Measurements from ENCODE around the gene DCAF16.

The DCAF16 gene

DNA sequence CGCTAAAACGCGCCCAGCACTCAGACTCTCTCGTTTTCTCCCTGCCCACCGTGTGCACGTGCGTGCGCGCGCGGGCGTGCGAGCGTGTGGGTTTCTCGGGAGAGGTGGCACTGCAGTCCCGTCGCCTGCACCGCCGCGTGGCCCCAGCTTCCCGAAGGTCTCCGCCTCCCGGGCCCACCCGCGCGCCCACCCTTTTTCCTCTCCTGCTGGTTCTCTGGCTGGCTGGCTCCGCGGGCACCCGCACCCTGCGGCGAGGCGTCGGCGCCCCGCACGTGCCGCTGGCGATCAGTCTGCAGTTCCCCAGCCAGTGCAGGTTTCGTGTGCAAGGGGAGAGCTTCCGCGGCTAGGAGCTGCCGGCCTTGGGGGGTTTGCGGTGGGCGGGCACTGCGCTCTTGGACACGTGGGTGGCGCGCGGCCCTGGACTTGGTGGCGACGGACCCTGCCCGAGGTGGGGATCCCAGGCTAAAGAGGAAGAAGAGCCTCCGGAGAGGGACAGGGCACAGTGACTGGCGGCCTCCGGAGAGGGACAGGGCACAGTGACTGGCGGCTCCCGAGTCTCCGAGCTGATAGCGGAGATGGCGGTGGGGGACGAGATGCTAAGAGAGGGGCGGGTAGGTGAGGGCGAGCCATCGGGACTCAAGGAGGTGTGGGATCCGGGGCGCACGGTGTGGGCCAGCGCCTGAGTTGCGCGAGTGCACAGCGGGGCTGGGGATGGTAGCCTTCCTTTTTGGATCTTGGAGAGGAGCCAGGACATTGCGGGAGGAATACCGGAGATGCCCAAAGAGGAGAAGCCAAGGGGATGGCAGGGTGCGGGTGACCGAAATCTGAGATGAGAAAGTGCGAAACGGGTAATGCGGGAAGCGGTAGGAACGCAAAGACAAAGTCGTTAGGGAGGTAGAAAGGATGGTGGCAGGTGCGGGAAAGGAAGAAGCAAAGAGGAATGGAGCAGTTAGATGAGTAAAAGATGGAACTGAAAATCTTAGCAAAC lies 29.0 kb downstream of the DCAF16 start, which contains the start of gene FAM184B:
Gene FAM184B, minus strand, starts transcription at position 322 of the 988 bp plus-strand sequence. CDS start 322 bp downstream, outside the sequence.
- DNase-seq (ENCODE audit: low read depth) = no peak

DNA sequence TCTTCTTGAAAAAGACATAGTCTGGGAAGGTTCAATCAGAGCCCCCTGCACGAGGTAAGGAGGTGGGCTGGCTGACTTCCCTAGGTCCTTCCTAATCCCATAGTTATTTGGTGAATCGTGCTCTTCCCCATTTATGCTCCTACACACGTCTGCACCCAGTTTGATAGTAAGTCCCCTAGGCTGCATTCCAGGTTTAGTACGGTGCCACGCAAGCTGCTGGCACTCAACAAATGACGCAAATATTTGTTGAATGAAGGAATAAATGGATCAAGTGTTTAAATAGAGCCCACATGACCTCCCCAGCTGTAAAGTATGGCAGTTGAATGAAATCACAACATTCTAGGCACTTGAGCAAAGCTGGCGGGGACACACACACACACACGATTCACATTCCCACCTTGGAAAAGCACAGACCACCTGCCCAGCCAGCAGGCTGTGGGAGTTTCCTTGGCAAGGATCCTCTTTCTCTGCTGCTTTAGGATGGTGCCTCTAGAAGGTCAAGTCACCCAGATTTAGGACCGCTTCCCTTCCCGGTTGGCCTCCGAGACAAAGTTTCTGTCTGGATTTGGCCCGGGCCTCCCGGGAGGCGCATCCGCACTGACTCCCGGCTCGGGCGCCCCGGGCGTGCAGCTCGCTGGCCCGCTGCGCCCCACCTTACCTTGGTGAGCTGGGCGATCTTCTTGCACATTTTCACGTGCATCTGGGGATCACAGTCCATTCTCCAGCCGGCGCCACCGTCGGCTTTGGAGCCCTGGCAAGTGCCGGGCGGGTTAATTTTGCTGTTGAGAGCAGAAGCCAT lies 29.9 kb downstream of the DCAF16 start:
- no peak for DNase-seq (ENCODE audit: low read depth)

DNA sequence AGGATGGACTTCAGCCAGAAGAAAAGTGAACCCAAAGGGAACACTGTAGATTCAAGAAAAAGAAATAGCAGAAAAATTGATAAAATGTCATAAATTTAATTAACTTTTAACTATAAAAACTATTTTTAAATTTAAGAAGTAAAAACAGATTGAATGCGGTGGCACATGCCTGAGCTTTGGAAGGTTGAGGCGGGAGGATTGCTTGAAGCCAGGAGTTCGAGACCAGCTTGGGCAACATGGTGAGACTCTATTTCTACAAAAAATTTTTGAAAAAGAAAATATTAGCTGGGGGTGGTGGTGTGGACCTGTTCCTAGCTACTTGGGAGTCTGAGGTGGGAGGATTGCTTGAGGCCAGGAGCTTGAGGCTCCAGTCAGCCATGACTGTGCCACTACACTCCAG lies 32.1 kb downstream of the DCAF16 start:
- DNase-seq (ENCODE audit: low read depth) = no peak

DNA sequence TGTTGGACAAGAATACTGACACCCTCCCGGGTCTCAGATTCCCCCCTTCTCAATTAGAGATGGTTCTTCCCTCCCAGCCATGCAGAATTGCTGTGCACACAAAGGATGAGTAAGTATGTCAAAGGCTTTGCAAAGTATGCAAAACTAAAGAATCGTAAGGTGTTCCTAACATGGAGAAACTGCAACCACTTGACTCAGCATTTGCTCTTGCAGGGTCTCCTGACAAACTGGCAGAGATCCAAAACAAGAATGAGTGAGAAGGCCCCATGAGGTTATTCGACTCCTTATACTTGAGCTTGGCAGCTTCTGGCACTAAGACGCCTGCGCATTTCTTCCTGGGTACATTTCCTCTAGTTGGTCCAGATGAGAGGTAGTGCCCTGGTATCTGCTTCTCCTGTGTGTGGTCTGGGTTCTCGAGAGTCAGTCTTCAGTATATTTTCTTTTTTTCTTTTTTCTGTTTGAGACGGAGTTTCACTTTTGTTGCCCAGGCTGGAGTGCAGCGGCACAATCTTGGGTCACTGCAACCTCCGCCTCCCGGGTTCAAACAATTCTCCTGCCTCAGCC lies 37.3 kb downstream of the DCAF16 start:
- DNase-seq (ENCODE audit: low read depth) = no peak

DNA sequence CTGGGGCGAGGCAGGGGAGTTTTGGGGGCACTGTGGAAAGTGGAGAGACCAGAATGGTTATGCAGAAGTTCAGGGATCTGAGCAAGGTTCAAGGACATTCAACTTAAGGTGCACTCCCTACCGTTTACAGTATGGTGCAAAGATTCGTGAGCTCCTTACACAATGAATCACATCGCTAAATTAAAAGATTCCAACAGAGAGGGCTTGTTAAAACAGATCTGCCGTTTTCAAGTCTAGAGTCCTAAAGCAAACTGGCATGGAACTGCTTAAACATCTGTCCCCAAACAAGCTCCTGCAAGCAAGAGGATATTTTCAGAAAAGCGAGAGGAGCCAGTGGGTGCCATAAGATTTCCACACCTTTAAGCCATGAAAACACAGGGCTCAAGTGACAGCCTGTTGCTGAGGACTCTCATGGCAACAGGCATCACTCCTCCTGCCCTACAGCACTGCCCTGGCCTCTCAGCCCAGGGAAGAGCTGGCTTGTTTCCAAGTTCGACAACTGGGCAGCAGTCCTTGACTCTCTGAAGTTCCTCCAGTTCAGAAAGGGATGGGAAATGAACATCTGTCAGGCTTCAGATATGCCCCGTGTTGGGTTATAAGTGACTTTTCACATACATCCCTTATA lies 39.2 kb downstream of the DCAF16 start:
- no peak for DNase-seq (ENCODE audit: low read depth)

DNA sequence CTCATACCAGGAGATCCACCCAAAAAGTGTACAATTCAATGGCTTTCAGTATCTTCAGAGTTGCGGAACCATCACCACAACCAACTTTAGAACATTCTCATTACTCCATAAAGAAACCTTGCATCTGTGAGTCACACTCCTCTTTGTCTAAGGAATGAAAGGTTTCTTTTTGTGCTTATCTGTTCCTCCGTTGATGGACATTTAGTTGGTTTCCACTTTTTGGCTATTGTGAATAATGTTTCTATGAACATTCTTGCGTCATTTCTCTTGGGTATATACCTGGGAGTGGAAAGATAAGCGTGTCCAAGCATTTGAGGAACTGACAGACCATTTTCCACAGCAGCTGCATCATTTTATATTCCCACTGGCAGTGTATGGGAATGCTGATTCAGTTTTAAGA lies 39.7 kb downstream of the DCAF16 start:
- DNase-seq (ENCODE audit: low read depth) = no peak

DNA sequence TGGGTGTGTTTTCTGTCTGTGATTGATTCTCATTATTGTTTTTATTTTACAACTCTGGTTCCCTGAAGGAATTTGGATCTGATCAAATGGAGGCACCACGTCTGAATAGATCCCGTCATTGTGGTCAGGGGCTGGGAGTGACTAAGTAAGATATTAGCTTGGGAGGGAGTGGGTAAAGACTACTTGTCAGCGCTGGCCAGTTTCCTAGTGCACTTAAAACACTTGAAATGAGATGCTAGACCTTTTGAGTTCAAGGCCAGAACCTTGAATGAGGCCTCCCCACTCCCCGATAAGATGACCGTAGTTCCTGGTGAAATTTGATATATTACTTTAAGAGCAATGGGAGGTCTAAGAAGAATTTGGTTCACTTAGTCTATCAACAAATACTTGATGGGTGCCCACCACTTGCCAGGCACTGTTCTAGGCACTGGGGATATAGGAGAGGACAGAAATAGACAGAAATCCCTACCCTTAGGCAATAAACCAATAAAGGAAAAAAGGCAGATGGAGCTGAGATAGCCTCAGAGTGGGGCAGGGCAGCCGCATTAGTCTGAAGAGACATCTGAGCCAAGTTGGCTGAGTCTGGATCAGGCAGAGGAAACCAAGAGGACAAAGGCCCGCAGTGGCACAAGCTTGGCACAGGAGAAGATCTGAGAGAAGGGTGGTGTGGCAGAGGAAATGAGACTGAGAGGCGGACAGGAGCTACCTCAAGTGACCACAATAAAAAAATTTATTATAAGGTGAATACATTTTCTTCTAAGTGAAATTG lies 41.0 kb downstream of the DCAF16 start:
- no peak for DNase-seq (ENCODE audit: low read depth)

DNA sequence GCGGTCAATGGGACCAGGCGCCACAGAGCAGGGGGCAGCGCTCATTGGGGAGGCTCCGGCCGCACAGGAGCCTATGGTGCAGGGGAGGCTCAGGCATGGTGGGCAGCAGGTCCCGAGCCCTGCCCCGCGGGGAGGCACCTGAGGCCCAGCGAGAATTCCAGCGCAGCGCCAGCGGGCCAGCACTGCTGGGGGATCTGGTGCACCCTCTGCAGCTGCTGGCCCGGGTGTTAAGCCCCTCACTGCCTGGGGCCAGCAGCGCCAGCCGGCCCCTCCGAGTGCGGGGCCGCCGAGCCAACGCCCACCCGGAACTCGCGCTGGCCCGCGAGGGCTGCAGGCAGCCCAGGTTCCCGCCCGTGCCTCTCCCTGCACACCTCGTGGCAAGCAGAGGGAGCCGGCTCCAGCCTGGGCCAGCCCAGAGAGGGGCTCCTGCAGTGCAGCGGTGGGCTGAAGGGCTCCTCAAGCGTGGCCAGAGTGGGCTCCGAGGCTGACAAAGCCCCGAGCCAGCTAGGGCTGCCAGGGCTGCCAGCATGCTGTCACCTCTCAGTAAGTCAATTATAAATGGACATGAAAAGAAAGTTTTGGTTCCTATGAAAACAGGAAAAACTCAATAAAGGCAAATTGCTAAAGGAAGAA lies 43.6 kb downstream of the DCAF16 start:
- no peak for DNase-seq (ENCODE audit: low read depth)

DNA sequence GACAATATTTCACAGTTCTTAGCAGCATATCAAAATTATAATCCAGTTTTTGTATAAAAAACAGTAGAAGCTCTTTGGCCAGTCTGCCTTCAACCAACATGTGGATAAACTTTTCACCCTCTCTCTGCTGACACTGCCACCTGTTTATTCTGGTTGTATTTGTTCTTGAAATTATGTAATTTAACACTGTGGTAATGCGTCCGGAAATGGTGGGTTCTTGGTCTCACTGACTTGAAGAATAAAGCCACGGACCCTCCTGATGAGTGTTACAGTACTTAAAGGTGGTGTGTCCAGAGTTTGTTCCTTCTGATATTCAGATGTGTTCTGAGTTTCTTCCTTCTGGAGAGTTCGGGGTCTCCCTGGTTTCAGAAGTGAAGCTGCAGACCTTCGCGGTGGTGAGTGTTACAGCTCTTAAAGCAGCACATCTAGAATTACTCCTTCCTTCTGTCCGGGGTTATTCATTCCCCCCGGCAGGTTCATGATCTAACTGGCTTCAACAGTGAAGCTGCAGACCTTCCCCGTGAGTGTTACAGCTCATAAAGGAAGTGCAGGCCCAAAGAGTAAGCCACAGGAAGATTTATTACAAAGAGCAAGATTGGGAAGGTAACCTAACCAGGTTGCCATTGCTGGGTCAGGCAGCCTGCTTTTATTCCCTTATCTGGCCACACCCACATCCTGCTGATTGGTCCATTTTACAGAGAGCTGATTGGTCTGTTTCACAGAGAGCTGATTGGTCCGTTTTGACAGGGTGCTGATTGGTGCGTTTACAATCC lies 44.9 kb downstream of the DCAF16 start:
- DNase-seq (ENCODE audit: low read depth) = no peak

DNA sequence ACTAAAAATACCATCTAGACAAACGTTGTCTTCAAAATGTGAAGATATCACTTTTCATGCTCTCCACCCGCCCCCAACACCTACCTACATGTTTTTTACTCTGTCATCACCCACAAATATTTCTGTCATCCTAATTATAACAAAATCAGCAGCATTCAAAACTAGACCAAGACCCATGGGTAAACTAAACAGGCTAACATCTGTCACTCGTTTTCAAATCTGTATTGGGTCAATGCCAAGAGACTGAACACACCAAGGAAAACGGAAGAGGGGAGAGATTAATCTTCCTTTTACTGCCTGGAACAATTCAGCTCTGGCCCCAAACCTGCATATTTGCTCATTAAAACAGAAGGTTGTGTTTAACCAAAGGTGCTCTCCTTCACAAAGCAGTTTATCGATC lies 46.6 kb downstream of the DCAF16 start:
- no peak for DNase-seq (ENCODE audit: low read depth)

DNA sequence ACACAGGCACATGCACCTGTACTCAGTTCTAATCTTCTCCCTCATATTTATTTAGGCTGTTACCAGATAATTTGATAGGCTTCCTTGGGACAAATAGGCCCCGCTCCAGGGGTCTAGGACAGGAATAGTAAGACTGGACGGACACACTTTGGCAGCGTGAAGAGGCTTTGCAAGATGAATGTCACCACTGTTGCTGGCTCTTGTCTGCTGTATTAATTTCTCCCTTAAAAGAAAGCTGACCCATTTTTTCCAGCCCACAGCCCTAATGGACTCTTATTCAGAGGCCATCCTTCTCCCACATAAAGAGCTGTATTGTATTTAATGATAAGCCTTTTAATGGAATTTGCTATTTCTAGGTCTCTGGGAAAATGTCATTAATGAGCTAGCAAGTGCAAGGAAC lies 47.1 kb downstream of the DCAF16 start:
- DNase-seq (ENCODE audit: low read depth) = no peak

DNA sequence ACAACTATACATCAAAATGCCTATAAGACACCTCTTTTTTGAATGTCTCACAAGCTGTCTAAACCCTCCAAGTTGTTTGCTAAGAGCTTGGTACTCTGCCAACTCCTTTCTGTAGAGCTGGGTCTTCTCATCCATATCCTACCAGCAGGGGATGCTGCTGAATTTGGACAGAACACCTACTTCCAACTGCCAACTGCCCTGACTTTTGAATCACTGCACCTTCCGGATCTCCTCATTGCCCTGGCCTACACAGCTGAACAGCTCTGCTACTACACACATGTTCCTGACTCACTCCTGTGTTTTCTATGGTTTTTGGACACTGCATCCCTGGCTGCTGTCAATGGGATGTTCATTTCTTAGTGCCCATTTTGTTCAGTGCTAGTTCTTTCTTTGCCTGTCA lies 47.8 kb downstream of the DCAF16 start:
- no peak for DNase-seq (ENCODE audit: low read depth)

DNA sequence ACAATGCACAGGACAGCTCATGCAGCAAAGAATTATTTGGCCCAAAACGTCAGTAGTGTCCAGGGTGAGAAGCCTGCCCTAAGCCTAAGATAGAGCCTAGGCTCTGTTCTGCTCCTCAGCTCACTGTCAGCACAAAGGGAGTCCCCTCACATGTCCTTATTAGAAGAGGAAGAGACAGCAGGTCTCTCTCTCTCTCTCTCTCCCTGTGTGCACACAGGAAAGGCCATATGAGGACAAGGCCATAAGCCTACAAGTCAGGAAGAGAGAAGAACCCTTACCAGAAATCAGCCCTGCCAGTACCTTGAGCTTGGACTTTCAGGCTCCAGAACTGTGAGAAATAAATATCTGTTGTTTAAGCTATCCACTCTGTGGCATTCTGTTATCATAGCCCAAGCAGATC lies 49.5 kb downstream of the DCAF16 start:
- no peak for DNase-seq (ENCODE audit: low read depth)

DNA sequence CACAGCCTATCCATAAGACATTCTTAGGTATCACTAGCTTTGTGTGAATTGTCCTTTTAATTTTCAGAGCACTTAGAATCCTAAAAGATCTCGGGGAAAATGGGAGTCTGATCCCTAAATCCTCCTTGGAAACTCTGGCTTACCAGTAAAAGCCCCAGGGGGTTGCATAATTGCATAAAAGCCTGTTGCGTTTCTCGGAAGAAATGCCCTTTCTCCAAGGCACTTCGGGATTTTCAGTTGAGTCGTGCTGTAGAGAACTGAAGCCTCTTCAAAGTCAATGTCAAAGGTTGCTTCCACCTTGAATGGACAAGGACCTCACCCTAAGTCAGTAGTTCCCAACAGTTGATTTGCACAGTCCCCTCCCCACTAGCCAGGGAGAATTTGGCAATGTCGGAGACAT lies 49.9 kb downstream of the DCAF16 start:
- no peak for DNase-seq (ENCODE audit: low read depth)

DNA sequence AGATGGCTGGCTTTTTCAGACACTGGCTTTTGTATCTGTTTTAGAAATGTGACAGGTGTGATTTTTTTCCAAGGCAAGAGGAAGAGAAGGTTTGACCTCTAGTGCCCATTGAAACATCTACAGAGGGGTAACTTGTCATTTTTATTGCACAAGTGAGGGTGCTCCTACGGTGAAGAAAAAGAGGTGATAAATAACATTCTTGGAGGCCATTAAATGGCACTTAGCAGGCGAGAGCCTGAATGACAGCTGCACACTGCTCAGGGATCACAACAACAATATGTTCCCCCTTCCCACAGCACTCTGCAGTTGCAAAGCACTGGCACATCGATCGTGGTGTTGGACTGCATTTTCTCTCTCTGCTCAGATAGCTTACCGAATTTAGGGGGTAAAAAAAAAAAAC lies 52.1 kb downstream of the DCAF16 start:
- DNase-seq (ENCODE audit: low read depth) = no peak

DNA sequence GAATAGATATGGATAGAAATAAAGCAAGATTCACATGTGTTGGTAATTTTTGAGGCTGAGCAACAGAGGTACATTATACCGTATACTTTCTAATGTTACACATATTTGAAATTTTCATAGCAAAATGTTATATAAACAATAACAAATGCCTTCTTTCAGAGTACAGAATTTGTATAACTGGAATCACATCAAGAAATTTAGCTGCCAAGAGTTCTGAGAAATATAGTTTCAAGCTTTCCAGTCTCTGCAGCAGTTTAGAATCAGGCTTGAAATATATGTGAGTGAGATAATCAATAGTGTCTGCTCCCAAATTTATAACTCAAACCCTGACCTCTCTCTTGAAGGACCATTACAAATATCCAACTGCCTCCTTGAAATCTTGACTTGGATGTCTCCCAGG lies 52.9 kb downstream of the DCAF16 start:
- DNase-seq (ENCODE audit: low read depth) = no peak

DNA sequence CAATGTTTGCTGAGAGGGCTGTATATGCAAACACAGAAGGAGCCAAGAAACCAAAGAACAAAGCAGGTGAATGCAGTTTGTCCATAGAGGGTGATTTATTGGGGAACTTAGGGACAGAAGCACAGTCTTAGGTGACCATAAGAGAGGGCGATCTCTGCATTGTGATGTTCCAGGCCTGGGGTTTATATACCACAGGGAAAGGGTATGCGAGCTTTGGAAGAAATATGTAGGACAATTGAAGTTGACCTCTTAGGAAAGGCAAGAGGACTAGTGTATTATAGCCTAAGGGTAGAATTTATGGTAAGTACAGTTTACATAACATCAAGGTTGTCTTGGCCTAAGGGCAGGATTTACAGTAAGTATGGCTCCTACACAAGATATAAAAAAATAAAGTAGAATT lies 56.9 kb downstream of the DCAF16 start:
- no peak for DNase-seq (ENCODE audit: low read depth)

All from GM04504 (cell line).